Subcutaneous adipose tissue (tissue), 4 donors: ENCODE data around the gene CITED2. TPM values are rescaled to one million over a fixed set of nuclear protein-coding genes. Genes with fewer than 3 reads are reported as not detected.

Source experiments
- total RNA-seq, 4 donors: library from RNA; depleted of rRNA; stranded (reverse); fragments of >200 nt; gene quantifications; one replicate each; pipeline ENCODE4 v1.1.0, GENCODE V29; 2016
- TF ChIP-seq, protein P1 (sequence below): fragments of 450-650 bp; IDR thresholded peaks from one replicate; pipeline ENCODE4 v1.5.1; 2016; ENCODE audit warnings: low read depth, mild to moderate bottlenecking, control low read depth, antibody characterized with exemption, moderate library complexity

The CITED2 gene
- total RNA-seq, 4 donors from 2014 or later = 117 to 273 (median 201) TPM

DNA sequence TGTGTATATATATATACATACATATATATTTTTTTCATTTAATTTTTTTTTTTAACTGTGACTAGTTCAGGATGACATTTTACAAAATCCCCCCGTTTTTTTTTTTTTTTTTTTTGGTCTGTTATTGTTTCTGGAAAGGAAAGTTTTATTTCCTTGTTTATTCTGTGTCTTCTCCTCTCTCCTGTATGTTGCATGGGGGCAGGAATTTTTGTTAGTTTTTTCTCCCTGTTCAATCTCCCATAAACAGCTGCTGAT lies 50.2 kb downstream of the CITED2 start:
- TF ChIP-seq, protein P1, sequence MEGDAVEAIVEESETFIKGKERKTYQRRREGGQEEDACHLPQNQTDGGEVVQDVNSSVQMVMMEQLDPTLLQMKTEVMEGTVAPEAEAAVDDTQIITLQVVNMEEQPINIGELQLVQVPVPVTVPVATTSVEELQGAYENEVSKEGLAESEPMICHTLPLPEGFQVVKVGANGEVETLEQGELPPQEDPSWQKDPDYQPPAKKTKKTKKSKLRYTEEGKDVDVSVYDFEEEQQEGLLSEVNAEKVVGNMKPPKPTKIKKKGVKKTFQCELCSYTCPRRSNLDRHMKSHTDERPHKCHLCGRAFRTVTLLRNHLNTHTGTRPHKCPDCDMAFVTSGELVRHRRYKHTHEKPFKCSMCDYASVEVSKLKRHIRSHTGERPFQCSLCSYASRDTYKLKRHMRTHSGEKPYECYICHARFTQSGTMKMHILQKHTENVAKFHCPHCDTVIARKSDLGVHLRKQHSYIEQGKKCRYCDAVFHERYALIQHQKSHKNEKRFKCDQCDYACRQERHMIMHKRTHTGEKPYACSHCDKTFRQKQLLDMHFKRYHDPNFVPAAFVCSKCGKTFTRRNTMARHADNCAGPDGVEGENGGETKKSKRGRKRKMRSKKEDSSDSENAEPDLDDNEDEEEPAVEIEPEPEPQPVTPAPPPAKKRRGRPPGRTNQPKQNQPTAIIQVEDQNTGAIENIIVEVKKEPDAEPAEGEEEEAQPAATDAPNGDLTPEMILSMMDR = no peak

DNA sequence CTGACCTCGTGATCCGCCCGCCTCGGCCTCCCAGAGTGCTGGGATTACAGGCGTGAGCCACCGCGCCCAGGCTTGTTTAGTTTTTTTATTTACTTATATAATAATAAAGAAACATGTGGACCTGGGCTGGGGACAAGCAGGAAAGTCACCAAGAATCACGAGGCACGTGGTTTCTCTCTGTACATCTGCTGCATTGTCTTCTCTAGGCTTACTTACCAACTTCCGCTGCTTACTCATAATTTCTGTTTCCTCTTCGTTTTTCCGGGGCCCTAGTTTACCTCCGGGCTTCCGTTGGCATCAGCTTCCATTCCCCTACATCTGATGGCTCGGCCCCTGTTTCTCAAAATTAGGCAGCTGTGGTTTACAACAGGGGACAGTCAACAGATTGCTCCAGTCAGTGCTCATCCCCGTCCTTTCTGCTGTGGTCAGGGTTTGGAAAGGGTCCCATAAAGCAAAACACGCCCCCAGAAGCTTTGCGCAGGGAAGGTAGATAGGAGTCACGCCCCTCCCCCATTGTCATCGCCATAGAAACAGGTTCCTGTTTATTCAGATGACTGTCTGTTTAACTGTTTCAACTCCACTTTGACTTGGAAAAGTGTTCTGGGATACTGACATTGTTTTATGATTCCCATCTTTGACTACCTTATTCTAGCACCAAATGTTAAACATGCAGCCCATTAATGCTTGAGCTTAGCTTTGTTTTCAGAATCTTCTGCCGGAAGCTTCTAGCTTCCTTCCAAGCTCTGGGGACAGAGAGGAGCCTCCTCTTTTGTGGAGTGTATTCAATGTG lies 50.7 kb downstream of the CITED2 start:
- TF ChIP-seq, protein P1 = no peak

Other genes starting within 250 kb of the CITED2 start
- 10 to 100 TPM; 37.5 to 57.1 (median 49.1) TPM for gene HECA, start 239.6 kb downstream of the CITED2 start, total RNA-seq
- gene TXLNB, start 82.7 kb downstream of the CITED2 start, total RNA-seq = 1 to 10 TPM in 3 of 4 donors, under 1 TPM in 1; 0.57 to 3.2 (median 1.6) TPM